Neural cell (in vitro differentiated cells): Measurements from ENCODE around the gene SLC13A5.

Source experiments
- CTCF ChIP-seq: fragments of 450-650 bp; IDR thresholded peaks from 2 replicates; pipeline ENCODE4 v1.5.1; 2014; ENCODE audit warnings: antibody characterized with exemption, mild to moderate bottlenecking, moderate library complexity; ENCODE audit not compliant: poor library complexity, severe bottlenecking
- EZH2 ChIP-seq: fragments of 200-600, 300-800 bp; shearing (Covaris generic), sonication (generic); IDR thresholded peaks from 2 replicates; pipeline ENCODE4 v1.6.1; 2014; ENCODE audit warnings: antibody characterized with exemption, low read length, borderline replicate concordance, mild to moderate bottlenecking; ENCODE audit not compliant: insufficient read depth, poor library complexity, severe bottlenecking
- POLR2AphosphoS5 ChIP-seq: IDR thresholded peaks from 2 replicates; pipeline ENCODE4 v1.6.1; 2012
- RAD21 ChIP-seq: fragments of 450-650 bp; conservative IDR thresholded peaks from 2 replicates; pipeline ENCODE4 v1.6.1; 2014; ENCODE audit warnings: antibody characterized with exemption, mild to moderate bottlenecking, moderate library complexity
- REST ChIP-seq: IDR thresholded peaks from 2 replicates; pipeline ENCODE4 v1.6.1; 2012; ENCODE audit warnings: borderline replicate concordance
- SMC3 ChIP-seq: fragments of 450-650 bp; conservative IDR thresholded peaks from 2 replicates; pipeline ENCODE4 v1.6.1; 2014; ENCODE audit warnings: antibody characterized with exemption, mild to moderate bottlenecking, moderate library complexity; ENCODE audit not compliant: poor library complexity
- TAF1 ChIP-seq: IDR thresholded peaks from 2 replicates; pipeline ENCODE4 v1.6.1; 2012; ENCODE audit warnings: low read depth

GRCh38 chr17:6698004-6698403 is 15.2 kb downstream of the SLC13A5 start:
- no peak for TF ChIP-seq CTCF
- no peak for TF ChIP-seq REST
- no peak for TF ChIP-seq EZH2
- TF ChIP-seq SMC3: no peak
- TF ChIP-seq POLR2AphosphoS5: no peak
- TF ChIP-seq TAF1: no peak
- TF ChIP-seq RAD21: no peak
